IMR-90 (cell line): Measurements from ENCODE around the gene NCLN. TPM values are rescaled to one million over a fixed set of nuclear protein-coding genes. Genes with fewer than 3 reads are reported as not detected.

Experiments used
- ATAC-seq: fragments of 200-7000 bp; cut with Tn5 transposase; 2 replicates; pipeline ENCODE4 v1.9.1; 2020; ENCODE audit warnings: low read depth, mild to moderate bottlenecking, moderate library complexity
- BruUV-seq: library from RNA; stranded (reverse); fragments of 400-500 nt; replicated peaks from 2 replicates; lab custom pipeline; 2021; lab: Mats Ljungman, UMichigan
- CTCF ChIA-PET: fragments of 300-600 bp; formaldehyde crosslinking; extraction: SDS; loops from one replicate; lab custom pipeline; 2021; ENCODE audit warnings: antibody characterized with exemption; lab: Yijun Ruan, JAX
- POLR2A ChIA-PET: fragments of 300-600 bp; sonication (Branson Sonifier 250); formaldehyde crosslinking; loops from one replicate; lab custom pipeline; 2022; ENCODE audit warnings: antibody characterized with exemption; ENCODE audit not compliant: unreplicated experiment; lab: Charles Lee
- DNase-seq: peaks from one replicate; pipeline ENCODE4 v3.0.0; 2013
- H2AFZ ChIP-seq: replicated peaks from 2 replicates; pipeline ENCODE3; 2013; ENCODE audit warnings: low read length, mild to moderate bottlenecking; ENCODE audit not compliant: poor library complexity
- H2AK5ac ChIP-seq: 2 replicates; pipeline ENCODE4 v1.6.1; 2013; ENCODE audit warnings: low read depth, low read length, inconsistent platforms
- H2AK9ac ChIP-seq: replicated peaks from 2 replicates; pipeline ENCODE3; 2013; ENCODE audit warnings: mild to moderate bottlenecking, low read depth, low read length, moderate library complexity; ENCODE audit not compliant: poor library complexity
- H2BK120ac ChIP-seq: 2 replicates; pipeline ENCODE4 v1.6.1; 2013; ENCODE audit warnings: low read depth, low read length, inconsistent platforms
- H2BK15ac ChIP-seq: 3 replicates; pipeline ENCODE4 v1.6.1; 2013; ENCODE audit warnings: low read depth, low read length, inconsistent platforms
- H2BK20ac ChIP-seq: 2 replicates; pipeline ENCODE4 v1.6.1; 2013; ENCODE audit warnings: low read depth, mild to moderate bottlenecking, inconsistent platforms, low read length, moderate library complexity
- H2BK5ac ChIP-seq: 2 replicates; pipeline ENCODE4 v1.6.1; 2013; ENCODE audit warnings: mild to moderate bottlenecking, low read depth, low read length, inconsistent platforms; ENCODE audit not compliant: poor library complexity, severe bottlenecking
- H3K14ac ChIP-seq: replicated peaks from 2 replicates; pipeline ENCODE4 v1.6.1; 2013; ENCODE audit warnings: low read depth, low read length, inconsistent platforms
- H3K18ac ChIP-seq: 2 replicates; pipeline ENCODE4 v1.6.1; 2013; ENCODE audit warnings: low read depth, low read length, control low read depth
- H3K23ac ChIP-seq: 2 replicates; pipeline ENCODE4 v1.6.1; 2013; ENCODE audit warnings: low read depth, low read length, inconsistent platforms
- H3K27ac ChIP-seq: 2 replicates; pipeline ENCODE4 v1.5.1; 2013; ENCODE audit warnings: mild to moderate bottlenecking, control low read depth, low read length; ENCODE audit not compliant: insufficient read depth
- H3K27me3 ChIP-seq: 2 replicates; pipeline ENCODE4 v1.6.1; 2013; ENCODE audit warnings: low read length; ENCODE audit not compliant: control insufficient read depth, insufficient read depth
- H3K36me3 ChIP-seq: 2 replicates; pipeline ENCODE4 v1.6.1; 2013; ENCODE audit warnings: low read length, mixed read lengths; ENCODE audit not compliant: control insufficient read depth, insufficient read depth
- H3K4ac ChIP-seq: 2 replicates; pipeline ENCODE4 v1.6.1; 2013; ENCODE audit warnings: low read depth, low read length, inconsistent platforms
- H3K4me1 ChIP-seq: 2 replicates; pipeline ENCODE4 v1.6.1; 2013; ENCODE audit warnings: low read length, mixed read lengths; ENCODE audit not compliant: control insufficient read depth, insufficient read depth
- H3K4me2 ChIP-seq: 2 replicates; pipeline ENCODE4 v1.6.1; 2013; ENCODE audit warnings: low read depth, mild to moderate bottlenecking, control low read depth, low read length, moderate library complexity
- H3K4me3 ChIP-seq: 2 replicates; pipeline ENCODE4 v1.5.1; 2013; ENCODE audit warnings: low read depth, mild to moderate bottlenecking, control low read depth, low read length, moderate library complexity; ENCODE audit not compliant: insufficient read depth
- H3K56ac ChIP-seq: 2 replicates; pipeline ENCODE4 v1.6.1; 2013; ENCODE audit warnings: low read length, inconsistent platforms; ENCODE audit not compliant: insufficient read depth; ENCODE audit errors: extremely low read depth
- H3K79me1 ChIP-seq, 2 experiments: 2 replicates each; pipeline ENCODE4 v1.6.1; 2013; ENCODE audit warnings: low read length in 2 of 2, inconsistent platforms in 1 of 2, low read depth in 1 of 2
- H3K9ac ChIP-seq: 2 replicates; pipeline ENCODE4 v1.6.1; 2013; ENCODE audit warnings: low read depth, low read length, control low read depth
- H3K9me1 ChIP-seq: 2 replicates; pipeline ENCODE4 v1.6.1; 2013; ENCODE audit warnings: low read length, inconsistent platforms; ENCODE audit not compliant: insufficient read depth
- H3K9me3 ChIP-seq: 2 replicates; pipeline ENCODE4 v1.6.1; 2013; ENCODE audit warnings: low read length; ENCODE audit not compliant: control insufficient read depth, insufficient read depth
- H4K20me1 ChIP-seq: 2 replicates; pipeline ENCODE4 v1.6.1; 2013; ENCODE audit warnings: low read length, inconsistent platforms; ENCODE audit not compliant: insufficient read depth
- H4K5ac ChIP-seq: 2 replicates; pipeline ENCODE4 v1.6.1; 2013; ENCODE audit warnings: mild to moderate bottlenecking, low read depth, low read length, control low read depth
- H4K8ac ChIP-seq, 2 experiments: 2 replicates each; pipeline ENCODE4 v1.6.1; 2013; ENCODE audit warnings: low read depth in 2 of 2, low read length in 2 of 2, control low read depth in 1 of 2, inconsistent platforms in 1 of 2
- H4K91ac ChIP-seq: 2 replicates; pipeline ENCODE4 v1.6.1; 2013; ENCODE audit warnings: low read depth, low read length, inconsistent platforms; ENCODE audit not compliant: insufficient read depth
- BHLHE40 ChIP-seq: fragments of 150-350 bp; IDR thresholded peaks from 2 replicates; pipeline ENCODE4 v1.6.1; 2016; ENCODE audit warnings: mild to moderate bottlenecking, low read depth, low read length
- CEBPB ChIP-seq: IDR thresholded peaks from 2 replicates; pipeline ENCODE4 v1.6.1; 2012; ENCODE audit warnings: low read depth, low read length, improper control_type of control experiment
- CHD1 ChIP-seq: IDR thresholded peaks from 2 replicates; pipeline ENCODE4 v1.6.1; 2012; ENCODE audit warnings: low read depth, low read length, improper control_type of control experiment
- CTCF ChIP-seq: conservative IDR thresholded peaks from 2 replicates; pipeline ENCODE4 v1.5.1; 2012; ENCODE audit warnings: mild to moderate bottlenecking, low read depth, low read length, improper control_type of control experiment
- ELK1 ChIP-seq: fragments of 150-350 bp; IDR thresholded peaks from 2 replicates; pipeline ENCODE4 v1.6.1; 2016; ENCODE audit warnings: low read depth, mild to moderate bottlenecking, low read length, moderate library complexity, borderline replicate concordance
- FOS ChIP-seq: fragments of 150-350 bp; IDR thresholded peaks from 2 replicates; pipeline ENCODE4 v1.6.1; 2016; ENCODE audit warnings: low read depth, low read length
- MAFK ChIP-seq: IDR thresholded peaks from 2 replicates; pipeline ENCODE4 v1.6.1; 2012; ENCODE audit warnings: low read depth, low read length, improper control_type of control experiment
- MAZ ChIP-seq: IDR thresholded peaks from 2 replicates; pipeline ENCODE4 v1.6.1; 2012; ENCODE audit warnings: low read depth, mild to moderate bottlenecking, low read length, improper control_type of control experiment, moderate library complexity, borderline replicate concordance
- MXI1 ChIP-seq: IDR thresholded peaks from 2 replicates; pipeline ENCODE4 v1.6.1; 2012; ENCODE audit warnings: low read depth, mild to moderate bottlenecking, low read length, moderate library complexity, borderline replicate concordance
- NFE2L2 ChIP-seq: fragments of 150-350 bp; IDR thresholded peaks from 2 replicates; pipeline ENCODE4 v1.6.1; 2016; ENCODE audit warnings: low read depth, mild to moderate bottlenecking, low read length
- POLR2A ChIP-seq: IDR thresholded peaks from 2 replicates; pipeline ENCODE4 v1.6.1; 2012; ENCODE audit warnings: mild to moderate bottlenecking, low read depth, low read length
- RAD21 ChIP-seq: IDR thresholded peaks from 2 replicates; pipeline ENCODE4 v1.6.1; 2012; ENCODE audit warnings: low read length, improper control_type of control experiment
- RCOR1 ChIP-seq: IDR thresholded peaks from 2 replicates; pipeline ENCODE4 v1.6.1; 2012; ENCODE audit warnings: mild to moderate bottlenecking, low read length, improper control_type of control experiment; ENCODE audit not compliant: insufficient replicate concordance
- RFX5 ChIP-seq: IDR thresholded peaks from 2 replicates; pipeline ENCODE4 v1.8.0; 2012; ENCODE audit warnings: low read depth, mild to moderate bottlenecking, low read length, moderate library complexity
- SMC3 ChIP-seq: fragments of 150-350 bp; IDR thresholded peaks from 2 replicates; pipeline ENCODE4 v1.6.1; 2016; ENCODE audit warnings: low read depth, mild to moderate bottlenecking, antibody characterized with exemption, low read length, moderate library complexity
- USF2 ChIP-seq: fragments of 150-350 bp; IDR thresholded peaks from 2 replicates; pipeline ENCODE4 v1.6.1; 2017; ENCODE audit warnings: mild to moderate bottlenecking, antibody characterized with exemption, low read length, low read depth
- WGBS, 2 experiments: methylation state at CpG; one replicate each; pipeline versions ENCODE4 v1.1.5 to v1.1.7; 2013; ENCODE audit warnings: missing lambda C conversion rate in 2 of 2; ENCODE audit not compliant: insufficient read length in 1 of 2; ENCODE audit errors: extremely low coverage in 2 of 2; 5-methylcytosine and 5-hydroxymethylcytosine counted together
- dilution Hi-C: fragments of 300-500 bp; cut with HindIII; formaldehyde crosslinking; loops from one replicate; pipeline ENCODE4 v1.14.3; 2018; ENCODE audit warnings: low sequenced_read_pairs; ENCODE audit not compliant: unreplicated experiment
- in situ Hi-C: fragments of 300-500 bp; cut with MboI; formaldehyde crosslinking; loops from 3 replicates; pipeline ENCODE4 v1.14.3; 2019; ENCODE audit warnings: low sequenced_read_pairs, inconsistent platforms, mixed read lengths
- intact Hi-C: fragments of 100-400 bp; cut with micrococcal nuclease; formaldehyde crosslinking; loops from 2 replicates; pipeline ENCODE4 v1.10.0; 2022
- polyA plus RNA-seq, 3 experiments: library from polyadenylated mRNA; depleted of rRNA; stranded (reverse); fragments of >200 nt; gene quantifications; 2 replicates each; pipeline ENCODE4 v1.2.3, GENCODE V29; 2012; ENCODE audit warnings: low replicate concordance in 1 of 3
- total RNA-seq: library from RNA; depleted of rRNA; stranded (reverse); fragments of >200 nt; gene quantifications from 2 replicates; pipeline ENCODE4 v1.2.3, GENCODE V29; 2012

NCLN gene
- total and polyA plus RNA-seq, 2 of the 4 experiments (the other 2 are of a cell fraction): 32.8 to 90.8 TPM

GRCh38 chr19:3216874-3217273, 31.1 kb downstream of the NCLN start:
- H2BK5ac ChIP-seq: no peak overlapping the region
- H2BK20ac ChIP-seq: no peak overlapping the region
- H2AK9ac ChIP-seq: peak overlapping the region; percentile 55
- H3K18ac ChIP-seq: no peak overlapping the region
- H3K4me2 ChIP-seq: no peak overlapping the region
- in situ Hi-C loops (no loop called here), dilution Hi-C loops (no loop called here), intact Hi-C loops (no loop called here)
- H3K79me1 ChIP-seq: no peaks in the 10 kb centered on the region
- H3K27ac ChIP-seq: no peak overlapping the region
- H3K36me3 ChIP-seq: no peaks in the 10 kb centered on the region
- no peak overlapping the region for H3K4ac ChIP-seq
- ChIA-PET POLR2A (no interaction called here), CTCF (no interaction called here)
- no peaks in the 10 kb centered on the region for H3K4me1 ChIP-seq
- no peak overlapping the region for H2AFZ ChIP-seq
- no peak overlapping the region for H4K5ac ChIP-seq
- H3K56ac ChIP-seq: no peak overlapping the region
- H3K4me3 ChIP-seq: no peak overlapping the region
- no peaks in the 10 kb centered on the region for H3K27me3 ChIP-seq
- no peaks in the 10 kb centered on the region for H3K9me3 ChIP-seq
- 90% methylated on average over 2 of the region's 5 CpGs; no CpG with 5 or more reads in 1 of the 2 experiments for WGBS, 2 experiments
- no peak overlapping the region for H2BK120ac ChIP-seq
- H4K20me1 ChIP-seq: no peaks in the 10 kb centered on the region; the same call in 1 of the 2 replicates
- no peak overlapping the region for H3K23ac ChIP-seq
- no peak overlapping the region for H4K8ac ChIP-seq
- H3K9me1 ChIP-seq: no peaks in the 10 kb centered on the region
- DNase-seq (no peak), ATAC-seq (no peak)
- no TSS peak for BruUV-seq
- no peak overlapping the region for H3K14ac ChIP-seq
- H4K91ac ChIP-seq: no peak overlapping the region
- H2AK5ac ChIP-seq: no peak overlapping the region
- H3K9ac ChIP-seq: no peak overlapping the region
- no peak overlapping the region for H2BK15ac ChIP-seq
- TF ChIP-seq NFE2L2 (no peak), CTCF (no peak), RFX5 (no peak), MAFK (no peak), MAZ (no peak), POLR2A (no peak), CEBPB (no peak), CHD1 (no peak), FOS (no peak), SMC3 (no peak), ELK1 (no peak), RAD21 (no peak), RCOR1 (no peak), BHLHE40 (no peak), USF2 (no peak), MXI1 (no peak)
